SK-N-SH (cell line): ENCODE data around the gene CBX6.

Experiments used
- GABPA ChIP-seq: IDR thresholded peaks from 2 replicates; pipeline ENCODE4 v1.4.0; 2012; ENCODE audit warnings: low read depth, mild to moderate bottlenecking
- JUND ChIP-seq: IDR thresholded peaks from 2 replicates; pipeline ENCODE4 v1.4.0; 2012
- PBX3 ChIP-seq: IDR thresholded peaks from 2 replicates; pipeline ENCODE4; 2012
- POLR2AphosphoS5 ChIP-seq: IDR thresholded peaks from 2 replicates; pipeline ENCODE4 v1.6.1; 2012; ENCODE audit warnings: low read depth, low read length
- RFX5 ChIP-seq: IDR thresholded peaks from 2 replicates; pipeline ENCODE4 v1.6.1; 2012; ENCODE audit warnings: mild to moderate bottlenecking, improper control_type of control experiment, low read length
- SMC3 ChIP-seq: IDR thresholded peaks from 2 replicates; pipeline ENCODE4 v1.6.1; 2012; ENCODE audit warnings: low read depth, low read length, improper control_type of control experiment
- TEAD4 ChIP-seq: IDR thresholded peaks from 2 replicates; pipeline ENCODE4 v1.4.0; 2012; ENCODE audit warnings: mild to moderate bottlenecking, borderline replicate concordance; ENCODE audit not compliant: insufficient read depth
- TF ChIP-seq, protein P1 (sequence below): fragments of 200-600 bp; sonication (generic); IDR thresholded peaks from 2 replicates; pipeline ENCODE4 v1.6.1; 2017; ENCODE audit warnings: antibody characterized with exemption, mild to moderate bottlenecking, moderate library complexity
- TF ChIP-seq, protein P2 (sequence below): IDR thresholded peaks from 2 replicates; pipeline ENCODE4 v1.6.1; 2012; ENCODE audit warnings: mild to moderate bottlenecking, low read depth, low read length, moderate library complexity

- no peak for TF ChIP-seq GABPA
- TF ChIP-seq SMC3 = no peak
- TF ChIP-seq, protein P1, sequence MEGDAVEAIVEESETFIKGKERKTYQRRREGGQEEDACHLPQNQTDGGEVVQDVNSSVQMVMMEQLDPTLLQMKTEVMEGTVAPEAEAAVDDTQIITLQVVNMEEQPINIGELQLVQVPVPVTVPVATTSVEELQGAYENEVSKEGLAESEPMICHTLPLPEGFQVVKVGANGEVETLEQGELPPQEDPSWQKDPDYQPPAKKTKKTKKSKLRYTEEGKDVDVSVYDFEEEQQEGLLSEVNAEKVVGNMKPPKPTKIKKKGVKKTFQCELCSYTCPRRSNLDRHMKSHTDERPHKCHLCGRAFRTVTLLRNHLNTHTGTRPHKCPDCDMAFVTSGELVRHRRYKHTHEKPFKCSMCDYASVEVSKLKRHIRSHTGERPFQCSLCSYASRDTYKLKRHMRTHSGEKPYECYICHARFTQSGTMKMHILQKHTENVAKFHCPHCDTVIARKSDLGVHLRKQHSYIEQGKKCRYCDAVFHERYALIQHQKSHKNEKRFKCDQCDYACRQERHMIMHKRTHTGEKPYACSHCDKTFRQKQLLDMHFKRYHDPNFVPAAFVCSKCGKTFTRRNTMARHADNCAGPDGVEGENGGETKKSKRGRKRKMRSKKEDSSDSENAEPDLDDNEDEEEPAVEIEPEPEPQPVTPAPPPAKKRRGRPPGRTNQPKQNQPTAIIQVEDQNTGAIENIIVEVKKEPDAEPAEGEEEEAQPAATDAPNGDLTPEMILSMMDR = no peak
- TF ChIP-seq TEAD4 = no peak
- no peak for TF ChIP-seq PBX3
- no peak for TF ChIP-seq JUND
- TF ChIP-seq, protein P2, sequence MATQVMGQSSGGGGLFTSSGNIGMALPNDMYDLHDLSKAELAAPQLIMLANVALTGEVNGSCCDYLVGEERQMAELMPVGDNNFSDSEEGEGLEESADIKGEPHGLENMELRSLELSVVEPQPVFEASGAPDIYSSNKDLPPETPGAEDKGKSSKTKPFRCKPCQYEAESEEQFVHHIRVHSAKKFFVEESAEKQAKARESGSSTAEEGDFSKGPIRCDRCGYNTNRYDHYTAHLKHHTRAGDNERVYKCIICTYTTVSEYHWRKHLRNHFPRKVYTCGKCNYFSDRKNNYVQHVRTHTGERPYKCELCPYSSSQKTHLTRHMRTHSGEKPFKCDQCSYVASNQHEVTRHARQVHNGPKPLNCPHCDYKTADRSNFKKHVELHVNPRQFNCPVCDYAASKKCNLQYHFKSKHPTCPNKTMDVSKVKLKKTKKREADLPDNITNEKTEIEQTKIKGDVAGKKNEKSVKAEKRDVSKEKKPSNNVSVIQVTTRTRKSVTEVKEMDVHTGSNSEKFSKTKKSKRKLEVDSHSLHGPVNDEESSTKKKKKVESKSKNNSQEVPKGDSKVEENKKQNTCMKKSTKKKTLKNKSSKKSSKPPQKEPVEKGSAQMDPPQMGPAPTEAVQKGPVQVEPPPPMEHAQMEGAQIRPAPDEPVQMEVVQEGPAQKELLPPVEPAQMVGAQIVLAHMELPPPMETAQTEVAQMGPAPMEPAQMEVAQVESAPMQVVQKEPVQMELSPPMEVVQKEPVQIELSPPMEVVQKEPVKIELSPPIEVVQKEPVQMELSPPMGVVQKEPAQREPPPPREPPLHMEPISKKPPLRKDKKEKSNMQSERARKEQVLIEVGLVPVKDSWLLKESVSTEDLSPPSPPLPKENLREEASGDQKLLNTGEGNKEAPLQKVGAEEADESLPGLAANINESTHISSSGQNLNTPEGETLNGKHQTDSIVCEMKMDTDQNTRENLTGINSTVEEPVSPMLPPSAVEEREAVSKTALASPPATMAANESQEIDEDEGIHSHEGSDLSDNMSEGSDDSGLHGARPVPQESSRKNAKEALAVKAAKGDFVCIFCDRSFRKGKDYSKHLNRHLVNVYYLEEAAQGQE = no peak
- no peak for TF ChIP-seq RFX5
- TF ChIP-seq POLR2AphosphoS5 = no peak
These were observed 14.3 kb upstream of the CBX6 start for GRCh38 chr22:38886333-38886732.
